Activated naive CD4-positive, alpha-beta T cell treated with anti-CD3 and anti-CD28 coated beads, Interleukin-2, amount 50 U/mL, for 24 hours (primary cell): ENCODE data around the gene SPIN2A.
A peak's percentile ranks its signal among the peaks of the same experiment; 100 is the strongest.
"Not testable (repeated sequence)": the region's sequence is repeated elsewhere in the genome, so short reads cannot be mapped to it uniquely, and the experiment has no call there.

Source experiments
- H3K27ac Mint-ChIP-seq: one replicate; pipeline ENCODE4 v1.8.0; 2021; ENCODE audit warnings: mild to moderate bottlenecking, mixed read lengths
- H3K27me3 Mint-ChIP-seq: one replicate; pipeline ENCODE4 v1.8.0; 2021; ENCODE audit warnings: mixed read lengths
- H3K36me3 Mint-ChIP-seq: one replicate; pipeline ENCODE4 v1.8.0; 2021; ENCODE audit warnings: mixed read lengths
- H3K4me1 Mint-ChIP-seq: one replicate; pipeline ENCODE4 v1.8.0; 2021; ENCODE audit warnings: mixed read lengths
- H3K4me3 Mint-ChIP-seq: one replicate; pipeline ENCODE4 v1.8.0; 2021; ENCODE audit warnings: mild to moderate bottlenecking, mixed read lengths
- H3K9me3 Mint-ChIP-seq: one replicate; pipeline ENCODE4 v1.8.0; 2021; ENCODE audit warnings: mixed read lengths

SPIN2A gene

GRCh38 chrX:57120619-57121161, 16.5 kb downstream of the SPIN2A start:
- H3K4me1 Mint-ChIP-seq, result not testable (repeated sequence)
- H3K4me3 Mint-ChIP-seq, result peak overlapping the region; percentile 92

GRCh38 chrX:57119416-57119815, 17.8 kb downstream of the SPIN2A start:
- Mint-ChIP-seq H3K36me3 (peaks cover 6% of the 10 kb centered on the region), H3K4me1 (peaks cover 9% of the 10 kb centered on the region), H3K9me3 (no peaks in the 10 kb centered on the region), H3K27ac (peak overlapping the region; percentile 25), H3K4me3 (peak overlapping the region; percentile 21), H3K27me3 (no peaks in the 10 kb centered on the region)

More at GRCh38 chrX:57120619-57121161, 16.5 kb downstream of the SPIN2A start:
- H3K27me3 Mint-ChIP-seq, H3K9me3 Mint-ChIP-seq, H3K36me3 Mint-ChIP-seq: not testable (repeated sequence)
- peak overlapping the region; percentile 80 for H3K27ac Mint-ChIP-seq

- not testable (repeated sequence) for H3K4me3 Mint-ChIP-seq, H3K27me3 Mint-ChIP-seq, H3K4me1 Mint-ChIP-seq, H3K9me3 Mint-ChIP-seq, H3K36me3 Mint-ChIP-seq, H3K27ac Mint-ChIP-seq
These were observed 19.6 kb downstream of the SPIN2A start for GRCh38 chrX:57117566-57117965.

- H3K4me3 Mint-ChIP-seq, result no peak overlapping the region
- no peak overlapping the region for H3K27ac Mint-ChIP-seq
- peaks cover 4% of the 10 kb centered on the region for H3K4me1 Mint-ChIP-seq
- no peaks in the 10 kb centered on the region for H3K27me3 Mint-ChIP-seq
- H3K36me3 Mint-ChIP-seq, result peaks cover 14% of the 10 kb centered on the region
- H3K9me3 Mint-ChIP-seq, result no peaks in the 10 kb centered on the region
These were observed 32.2 kb downstream of the SPIN2A start for GRCh38 chrX:57104921-57105398.

- peaks cover 14% of the 10 kb centered on the region for H3K36me3 Mint-ChIP-seq
- H3K4me1 Mint-ChIP-seq, result peaks cover 4% of the 10 kb centered on the region
- no peak overlapping the region for H3K27ac Mint-ChIP-seq
- no peaks in the 10 kb centered on the region for H3K27me3 Mint-ChIP-seq
- H3K9me3 Mint-ChIP-seq, result no peaks in the 10 kb centered on the region
- H3K4me3 Mint-ChIP-seq, result no peak overlapping the region
These were observed 32.8 kb downstream of the SPIN2A start for GRCh38 chrX:57104406-57104805.

- Mint-ChIP-seq H3K4me1 (peaks cover 4% of the 10 kb centered on the region), H3K4me3 (no peak overlapping the region), H3K27me3 (no peaks in the 10 kb centered on the region), H3K36me3 (peaks cover 19% of the 10 kb centered on the region), H3K9me3 (peaks cover 5% of the 10 kb centered on the region), H3K27ac (no peak overlapping the region)
These were observed 33.7 kb downstream of the SPIN2A start for GRCh38 chrX:57103489-57103888.

- not testable (repeated sequence) for H3K4me3 Mint-ChIP-seq, H3K4me1 Mint-ChIP-seq, H3K27ac Mint-ChIP-seq, H3K9me3 Mint-ChIP-seq, H3K27me3 Mint-ChIP-seq
- peaks cover 23% of the 10 kb centered on the region for H3K36me3 Mint-ChIP-seq
These were observed 34.3 kb downstream of the SPIN2A start for GRCh38 chrX:57102918-57103317.
